HL-60 (cell line): Measurements from ENCODE around the gene LRMDA.

ENCODE experiments used
- DNase-seq, 2 experiments: peaks; one replicate each; pipeline ENCODE4 v3.0.0-alpha.2; 2010 to 2020; ENCODE audit warnings: low read depth in 1 of 2, low spot score in 1 of 2
- H3K27ac ChIP-seq: fragments of 250-450 bp; sonication (Bioruptor Pico); replicated peaks from 2 replicates; pipeline ENCODE4 v1.5.1; 2020; ENCODE audit warnings: mild to moderate bottlenecking, moderate library complexity
- H3K27me3 ChIP-seq: fragments of 250-450 bp; sonication (Bioruptor Pico); 2 replicates; pipeline ENCODE4 v1.5.1; 2021; ENCODE audit warnings: mild to moderate bottlenecking, moderate library complexity; ENCODE audit not compliant: insufficient read depth, poor library complexity, severe bottlenecking
- H3K4me3 ChIP-seq: replicated peaks from 2 replicates; pipeline ENCODE4 v1.5.1; 2011; ENCODE audit warnings: mild to moderate bottlenecking, control low read depth, low read length; ENCODE audit not compliant: insufficient read depth
- CTCF ChIP-seq: IDR thresholded peaks from one replicate; pipeline ENCODE4 v1.5.1; 2011; ENCODE audit warnings: low read length, control low read depth, inconsistent platforms; ENCODE audit not compliant: insufficient read depth
- GABPA ChIP-seq: IDR thresholded peaks from 2 replicates; pipeline ENCODE4 v1.6.1; 2012; ENCODE audit warnings: low read depth
- POLR2AphosphoS5 ChIP-seq: IDR thresholded peaks from 2 replicates; pipeline ENCODE4 v1.6.1; 2012; ENCODE audit warnings: low read depth
- REST ChIP-seq: IDR thresholded peaks from 2 replicates; pipeline ENCODE4 v1.6.1; 2012; ENCODE audit warnings: low read depth; ENCODE audit not compliant: insufficient replicate concordance
- SPI1 ChIP-seq: IDR thresholded peaks from 2 replicates; pipeline ENCODE4 v1.6.1; 2012; ENCODE audit warnings: low read depth, mild to moderate bottlenecking, borderline replicate concordance

LRMDA gene

GRCh38 chr10:76007667-76008181, 576.3 kb downstream of the LRMDA start:
- Histone ChIP-seq H3K27me3 (no peaks in the 10 kb centered on the region), H3K4me3 (no peak overlapping the region), H3K27ac (no peak overlapping the region)
- TF ChIP-seq SPI1, result no peak
- TF ChIP-seq REST, result no peak
- TF ChIP-seq CTCF, result no peak
- TF ChIP-seq POLR2AphosphoS5, result no peak
- TF ChIP-seq GABPA, result no peak
- DNase-seq, result no peak

GRCh38 chr10:76009531-76009930, 578.1 kb downstream of the LRMDA start:
- DNase-seq, result no peak
- Histone ChIP-seq H3K27ac (no peak overlapping the region), H3K27me3 (no peaks in the 10 kb centered on the region), H3K4me3 (no peak overlapping the region)
- TF ChIP-seq GABPA, result no peak
- no peak for TF ChIP-seq POLR2AphosphoS5
- TF ChIP-seq REST, result no peak
- TF ChIP-seq CTCF, result no peak
- TF ChIP-seq SPI1, result no peak

- no peak for TF ChIP-seq CTCF
- no peak for TF ChIP-seq GABPA
- TF ChIP-seq SPI1, result no peak
- TF ChIP-seq REST, result no peak
- no peak for TF ChIP-seq POLR2AphosphoS5
Observed at GRCh38 chr10:76010703-76011102, 579.3 kb downstream of the LRMDA start.

More at GRCh38 chr10:76010703-76011102, 579.3 kb downstream of the LRMDA start:
- Histone ChIP-seq H3K27me3 (no peaks in the 10 kb centered on the region), H3K4me3 (no peak overlapping the region), H3K27ac (no peak overlapping the region)
- no peak for DNase-seq
